Keratinocyte (primary cell): ENCODE results near the gene S100A13. TPM values are rescaled to one million over a fixed set of nuclear protein-coding genes. Genes with fewer than 3 reads are reported as not detected.

Experiments used
- DNase-seq: peaks from one replicate; pipeline ENCODE4 v3.0.0-alpha.2; 2011; ENCODE audit warnings: low read depth, missing footprints, low spot score
- FAIRE-seq: peaks from 2 replicates; lab custom pipeline; 2011; peaks lifted over from hg19 to GRCh38; lab: Jason Lieb, UNC
- H2AFZ ChIP-seq: 2 replicates; pipeline ENCODE4 v1.6.0; 2012; ENCODE audit warnings: low read length, control low read depth, inconsistent platforms; ENCODE audit not compliant: control insufficient read depth
- H3K27ac ChIP-seq: 2 replicates; pipeline ENCODE4 v1.5.1; 2011; ENCODE audit warnings: low read length; ENCODE audit not compliant: control insufficient read depth, insufficient read depth
- H3K27me3 ChIP-seq: 3 replicates; pipeline ENCODE4 v1.6.0; 2011; ENCODE audit warnings: low read length; ENCODE audit not compliant: control insufficient read depth, insufficient read depth; ENCODE audit errors: extremely low read depth
- H3K36me3 ChIP-seq, 2 experiments: 2 replicates in 1 of 2; 3 replicates in 1 of 2; pipeline ENCODE4 v1.5.1; 2011; ENCODE audit warnings: low read length in 2 of 2, mild to moderate bottlenecking in 1 of 2; ENCODE audit not compliant: control insufficient read depth in 2 of 2, insufficient read depth in 2 of 2; ENCODE audit errors: extremely low read depth in 1 of 2
- H3K4me1 ChIP-seq: 3 replicates; pipeline ENCODE4 v1.5.1; 2011; ENCODE audit warnings: low read length; ENCODE audit not compliant: control insufficient read depth, insufficient read depth; ENCODE audit errors: extremely low read depth
- H3K4me2 ChIP-seq: 3 replicates; pipeline ENCODE4 v1.6.0; 2011; ENCODE audit warnings: low read depth, low read length; ENCODE audit not compliant: control insufficient read depth, insufficient read depth; ENCODE audit errors: extremely low read depth
- H3K4me3 ChIP-seq, 3 experiments: fragments of 200-600 bp in 1 of 3; sonication (generic) in 1 of 3; 2 replicates in 2 of 3; 3 replicates in 1 of 3; pipeline ENCODE4 v1.5.1; 2011 to 2016; ENCODE audit warnings: low read length in 3 of 3, mild to moderate bottlenecking in 3 of 3, control low read depth in 2 of 3, inconsistent platforms in 1 of 3, low read depth in 1 of 3, mixed read lengths in 1 of 3, mixed run types in 1 of 3, moderate library complexity in 1 of 3; ENCODE audit not compliant: control insufficient read depth in 2 of 3, insufficient read depth in 2 of 3; ENCODE audit errors: extremely low read depth in 1 of 3
- H3K79me2 ChIP-seq: 2 replicates; pipeline ENCODE4 v1.6.0; 2012; ENCODE audit warnings: low read length; ENCODE audit not compliant: control insufficient read depth, insufficient read depth
- H3K9ac ChIP-seq: 3 replicates; pipeline ENCODE4 v1.6.0; 2011; ENCODE audit warnings: low read length; ENCODE audit not compliant: control insufficient read depth, insufficient read depth; ENCODE audit errors: extremely low read depth
- H3K9me1 ChIP-seq: 3 replicates; pipeline ENCODE4 v1.6.0; 2011; ENCODE audit warnings: low read length; ENCODE audit not compliant: control insufficient read depth, insufficient read depth; ENCODE audit errors: extremely low read depth
- H3K9me3 ChIP-seq: 2 replicates; pipeline ENCODE4 v1.5.1; 2012; ENCODE audit warnings: low read depth, low read length; ENCODE audit not compliant: control insufficient read depth
- H4K20me1 ChIP-seq: 3 replicates; pipeline ENCODE4 v1.6.0; 2011; ENCODE audit warnings: low read length; ENCODE audit not compliant: control insufficient read depth, insufficient read depth; ENCODE audit errors: extremely low read depth
- CTCF ChIP-seq, 3 experiments: IDR thresholded peaks in 1 of 3; conservative IDR thresholded peaks in 1 of 3; optimal IDR thresholded peaks in 1 of 3; 2 replicates in 2 of 3; 3 replicates in 1 of 3; pipeline versions ENCODE3 to v1.5.1; 2011; ENCODE audit warnings: low read length in 3 of 3, mild to moderate bottlenecking in 3 of 3, moderate library complexity in 2 of 3, control low read depth in 1 of 3, inconsistent platforms in 1 of 3; ENCODE audit not compliant: insufficient read depth in 2 of 3; ENCODE audit errors: extremely low read depth in 1 of 3
- EZH2 ChIP-seq: IDR thresholded peaks from one replicate; pipeline ENCODE4 v1.6.1; 2012; ENCODE audit warnings: inconsistent platforms, mild to moderate bottlenecking, low read length, moderate library complexity
- dilution Hi-C: fragments of 300-500 bp; cut with MboI; formaldehyde crosslinking; loops from one replicate; pipeline ENCODE4 v1.7.0; 2020; ENCODE audit warnings: low sequenced_read_pairs; ENCODE audit not compliant: extremely low pct_ligation_motif_present
- polyA plus RNA-seq, 5 experiments: library from polyadenylated mRNA; depleted of rRNA in 3 of 5; stranded (reverse) in 3 of 5; stranded (forward) in 1 of 5; unstranded in 1 of 5; fragments of >200 nt; gene quantifications; 1 replicate in 1 of 5; 2 replicates in 3 of 5; 3 replicates in 1 of 5; pipeline versions ENCODE4 v1.2.1 to v1.2.3, GENCODE V29; 2011 to 2012; ENCODE audit warnings: missing spikeins in 2 of 5, low read depth in 1 of 5, low replicate concordance in 1 of 5

The S100A13 gene
- polyA plus RNA-seq, 1 donor (not counting 4 experiments of a cell fraction or from before 2014, with no cell fraction given) = 215 TPM

GRCh38 chr1:153617663-153618062 is 9.6 kb downstream of the S100A13 start:
- H3K9ac ChIP-seq = peak overlapping the region; percentile 99
- no peaks in the 10 kb centered on the region for H4K20me1 ChIP-seq
- H3K27ac ChIP-seq = peak overlapping the region; percentile 99
- H3K79me2 ChIP-seq = peaks cover 33% of the 10 kb centered on the region
- no peak overlapping the region for H3K4me3 ChIP-seq
- peaks cover 9 to 32% of the 10 kb centered on the region in 2 experiments for H3K36me3 ChIP-seq
- no peak overlapping the region for H2AFZ ChIP-seq
- DNase-seq (no peak), FAIRE-seq (peak; percentile 65)
- TF ChIP-seq CTCF (optimal IDR thresholded peaks at IDR 0.05 in 1 of 3, IDR thresholded peaks at IDR 0.05 in 1 of 3, conservative IDR thresholded peaks at IDR 0.05 in 1 of 3; ENCODE audit: extremely low read depth in 1 of 3, insufficient read depth in 2 of 3, low read length in 3 of 3) (peak in 2 of 3 experiments; percentile 73 to 80), EZH2 (no peak)
- no peaks in the 10 kb centered on the region for H3K9me3 ChIP-seq
- peaks cover 33% of the 10 kb centered on the region for H3K4me1 ChIP-seq
- H3K9me1 ChIP-seq = no peaks in the 10 kb centered on the region
- H3K4me2 ChIP-seq = peak overlapping the region; percentile 86
- H3K27me3 ChIP-seq = no peaks in the 10 kb centered on the region
- dilution Hi-C loops = no loop called here

GRCh38 chr1:153616917-153617311 is 10.4 kb downstream of the S100A13 start:
- Histone ChIP-seq H3K4me2 (peak overlapping the region; percentile 86), H4K20me1 (no peaks in the 10 kb centered on the region), H3K27me3 (no peaks in the 10 kb centered on the region), H3K9ac (peak overlapping the region; percentile 99), H3K4me3 (peak overlapping the region in 1 of 3 experiments; percentile 29), H3K4me1 (peaks cover 33% of the 10 kb centered on the region), H3K9me3 (no peaks in the 10 kb centered on the region), H3K9me1 (no peaks in the 10 kb centered on the region), H3K79me2 (peaks cover 40% of the 10 kb centered on the region), H3K36me3 (peaks cover 8 to 38% of the 10 kb centered on the region in 2 experiments), H2AFZ (no peak overlapping the region), H3K27ac (peak overlapping the region; percentile 99)
- DNase-seq = no peak
- dilution Hi-C loops = no loop called here
- FAIRE-seq = peak; percentile 81
- TF ChIP-seq CTCF (optimal IDR thresholded peaks at IDR 0.05 in 1 of 3, IDR thresholded peaks at IDR 0.05 in 1 of 3, conservative IDR thresholded peaks at IDR 0.05 in 1 of 3; ENCODE audit: extremely low read depth in 1 of 3, insufficient read depth in 2 of 3, low read length in 3 of 3) (no peak), EZH2 (no peak)
